ENCODE data around the gene TFDP1. TPM values are rescaled to one million over a fixed set of nuclear protein-coding genes. Genes with fewer than 3 reads are reported as not detected.

Gene TFDP1
- total RNA-seq, 2 experiments from 2014 or later = 87.9 to 119 TPM

GRCh38 chr13:113660066-113660465, 75.5 kb downstream of the TFDP1 start:
- no peaks in the 10 kb centered on the region for H4K20me1 ChIP-seq (ENCODE audit: insufficient read depth, low read length)
- TF ChIP-seq CTCF (conservative IDR thresholded peaks at IDR 0.05; ENCODE audit: low read length) (no peak), EZH2phosphoT487 (IDR thresholded peaks at IDR 0.05; ENCODE audit: borderline replicate concordance, low read depth, low read length) (no peak)

GRCh38 chr13:113661509-113661908, 77.0 kb downstream of the TFDP1 start:
- CTCF ChIA-PET (ENCODE audit: unreplicated experiment) = no interaction called here
- Histone ChIP-seq H3K4me2 (ENCODE audit: low read length) (no peak overlapping the region), H2AFZ (ENCODE audit: low read length) (no peak overlapping the region), H3K79me2 (ENCODE audit: insufficient read depth, low read depth, low read length) (no peaks in the 10 kb centered on the region), H3K27ac (ENCODE audit: low read depth, low read length, poor library complexity, severe bottlenecking) (no peak overlapping the region), H4K20me1 (ENCODE audit: insufficient read depth, low read length) (no peaks in the 10 kb centered on the region), H3K4me1 (ENCODE audit: insufficient read depth, low read length, poor library complexity, severe bottlenecking) (no peaks in the 10 kb centered on the region), H3K36me3 (ENCODE audit: insufficient read depth, low read length) (no peaks in the 10 kb centered on the region), H3K9me2 (ENCODE audit: insufficient read depth, low read length) (no peaks in the 10 kb centered on the region), H3K9me3 (ENCODE audit: low read length) (no peaks in the 10 kb centered on the region), H3K4me3 (ENCODE audit: low read depth, low read length, poor library complexity, severe bottlenecking) (no peak overlapping the region)
- BruUV-seq (replicated peaks) = no TSS peak
- TF ChIP-seq CTCF (conservative IDR thresholded peaks at IDR 0.05; ENCODE audit: low read length) (no peak), EZH2phosphoT487 (IDR thresholded peaks at IDR 0.05; ENCODE audit: borderline replicate concordance, low read depth, low read length) (no peak)
- DNase-seq (ENCODE audit: low spot score) = no peak
- POLR2A ChIA-PET = interaction anchor here (0.6 kb wide), 1 partner anchor 628 kb away, joined by 5 read pairs; no protein-coding TSS in a partner anchor
- intact Hi-C loops (cut with micrococcal nuclease; ENCODE audit: unreplicated experiment) = no loop called here

More at GRCh38 chr13:113660066-113660465, 75.5 kb downstream of the TFDP1 start:
- no peaks in the 10 kb centered on the region for H3K4me1 ChIP-seq (ENCODE audit: insufficient read depth, low read length, poor library complexity, severe bottlenecking)
- H3K27ac ChIP-seq (ENCODE audit: low read depth, low read length, poor library complexity, severe bottlenecking) = no peak overlapping the region
- H3K4me3 ChIP-seq (ENCODE audit: low read depth, low read length, poor library complexity, severe bottlenecking) = no peak overlapping the region
- no peaks in the 10 kb centered on the region for H3K9me3 ChIP-seq (ENCODE audit: low read length)
- BruUV-seq (replicated peaks) = no TSS peak
- intact Hi-C loops (cut with micrococcal nuclease; ENCODE audit: unreplicated experiment) = no loop called here
- no peaks in the 10 kb centered on the region for H3K79me2 ChIP-seq (ENCODE audit: insufficient read depth, low read depth, low read length)
- DNase-seq (ENCODE audit: low spot score) = no peak
- POLR2A ChIA-PET = no interaction called here
- CTCF ChIA-PET (ENCODE audit: unreplicated experiment) = no interaction called here
- H3K9me2 ChIP-seq (ENCODE audit: insufficient read depth, low read length) = no peaks in the 10 kb centered on the region
- no peak overlapping the region for H3K4me2 ChIP-seq (ENCODE audit: low read length)
- no peaks in the 10 kb centered on the region for H3K36me3 ChIP-seq (ENCODE audit: insufficient read depth, low read length)
- H2AFZ ChIP-seq (ENCODE audit: low read length) = no peak overlapping the region

- intact Hi-C loops (cut with micrococcal nuclease; ENCODE audit: unreplicated experiment) = no loop called here
- ChIA-PET CTCF (ENCODE audit: unreplicated experiment) (no interaction called here), POLR2A (no interaction called here)
- Histone ChIP-seq H2AFZ (ENCODE audit: low read length) (no peak overlapping the region), H3K4me2 (ENCODE audit: low read length) (no peak overlapping the region), H3K79me2 (ENCODE audit: insufficient read depth, low read depth, low read length) (no peaks in the 10 kb centered on the region), H3K27ac (ENCODE audit: low read depth, low read length, poor library complexity, severe bottlenecking) (no peak overlapping the region), H3K4me3 (ENCODE audit: low read depth, low read length, poor library complexity, severe bottlenecking) (no peak overlapping the region), H3K9me2 (ENCODE audit: insufficient read depth, low read length) (no peaks in the 10 kb centered on the region), H3K4me1 (ENCODE audit: insufficient read depth, low read length, poor library complexity, severe bottlenecking) (no peaks in the 10 kb centered on the region), H3K9me3 (ENCODE audit: low read length) (no peaks in the 10 kb centered on the region), H4K20me1 (ENCODE audit: insufficient read depth, low read length) (no peaks in the 10 kb centered on the region), H3K36me3 (ENCODE audit: insufficient read depth, low read length) (no peaks in the 10 kb centered on the region)
- BruUV-seq (replicated peaks) = no TSS peak
- DNase-seq (ENCODE audit: low spot score) = no peak
- TF ChIP-seq EZH2phosphoT487 (IDR thresholded peaks at IDR 0.05; ENCODE audit: borderline replicate concordance, low read depth, low read length) (no peak), CTCF (conservative IDR thresholded peaks at IDR 0.05; ENCODE audit: low read length) (no peak)
These were observed 79.4 kb downstream of the TFDP1 start for GRCh38 chr13:113663934-113664333.
